CD4-positive, alpha-beta memory T cell (primary cell): Measurements from ENCODE around the gene SVOPL. TPM values are rescaled to one million over a fixed set of nuclear protein-coding genes. Genes with fewer than 3 reads are reported as not detected.

ENCODE experiments used
- CTCF ChIA-PET: fragments of 350-600 bp; sonication (Branson Sonifier 250); formaldehyde crosslinking; loops from one replicate; lab custom pipeline; 2021; ENCODE audit warnings: inconsistent platforms; ENCODE audit not compliant: partially characterized antibody; lab: Charles Lee
- POLR2A ChIA-PET: fragments of 350-600 bp; sonication (Branson Sonifier 250); formaldehyde crosslinking; loops from one replicate; lab custom pipeline; 2021; ENCODE audit not compliant: partially characterized antibody; lab: Charles Lee
- DNase-seq, 5 donors: peaks; one replicate each; pipeline versions ENCODE4 v3.0.0 to v3.0.0-alpha.2; 2020 to 2022; ENCODE audit warnings: mixed read lengths in 1 of 5
- H3K27ac ChIP-seq: one replicate; pipeline ENCODE4 v1.7.0; 2013; ENCODE audit warnings: low read depth, low read length
- H3K27me3 ChIP-seq: 2 replicates; pipeline ENCODE4 v1.7.0; 2013; ENCODE audit warnings: mild to moderate bottlenecking, low read length, moderate library complexity; ENCODE audit not compliant: insufficient read depth
- H3K36me3 ChIP-seq: 2 replicates; pipeline ENCODE4 v1.7.0; 2013; ENCODE audit warnings: mild to moderate bottlenecking, low read length, moderate library complexity; ENCODE audit not compliant: insufficient read depth
- H3K4me1 ChIP-seq: 2 replicates; pipeline ENCODE4 v1.7.0; 2013; ENCODE audit warnings: mild to moderate bottlenecking, low read length, moderate library complexity; ENCODE audit not compliant: insufficient read depth
- H3K4me3 ChIP-seq, 2 donors: one replicate each; pipeline ENCODE4 v1.7.0; 2013; ENCODE audit warnings: low read length in 2 of 2, mild to moderate bottlenecking in 1 of 2
- H3K9me3 ChIP-seq, 2 donors: one replicate each; pipeline ENCODE4 v1.7.0; 2013; ENCODE audit warnings: low read length in 2 of 2, control low read depth in 1 of 2; ENCODE audit not compliant: control insufficient read depth in 1 of 2
- H3K27ac Mint-ChIP-seq, 7 donors: one replicate each; pipeline ENCODE4 v1.8.0; 2020 to 2021; ENCODE audit warnings: mixed read lengths in 7 of 7, mild to moderate bottlenecking in 6 of 7, inconsistent platforms in 3 of 7, moderate library complexity in 3 of 7
- H3K27me3 Mint-ChIP-seq, 2 donors: one replicate each; pipeline ENCODE4 v1.8.0; 2020 to 2021; ENCODE audit warnings: mixed read lengths in 2 of 2
- H3K36me3 Mint-ChIP-seq, 2 donors: one replicate each; pipeline ENCODE4 v1.8.0; 2020 to 2021; ENCODE audit warnings: mixed read lengths in 2 of 2, inconsistent platforms in 1 of 2, mild to moderate bottlenecking in 1 of 2
- H3K4me1 Mint-ChIP-seq, 4 donors: one replicate each; pipeline ENCODE4 v1.8.0; 2020 to 2021; ENCODE audit warnings: mixed read lengths in 4 of 4, mild to moderate bottlenecking in 1 of 4
- H3K4me3 Mint-ChIP-seq, 8 donors: one replicate each; pipeline ENCODE4 v1.8.0; 2020 to 2021; ENCODE audit warnings: mixed read lengths in 8 of 8, mild to moderate bottlenecking in 7 of 8, moderate library complexity in 6 of 8, inconsistent platforms in 3 of 8
- H3K9me3 Mint-ChIP-seq, 8 donors: one replicate each; pipeline ENCODE4 v1.8.0; 2020 to 2021; ENCODE audit warnings: mixed read lengths in 8 of 8, mild to moderate bottlenecking in 5 of 8, inconsistent platforms in 3 of 8, moderate library complexity in 1 of 8
- intact Hi-C: fragments of 100-400 bp; cut with micrococcal nuclease; formaldehyde crosslinking; loops from one replicate; pipeline ENCODE4 v1.15.1; 2023
- polyA plus RNA-seq, 2 donors: library from polyadenylated mRNA; unstranded; fragments of 300-500 nt; fragmentation: Illumina TruSeq; gene quantifications; one replicate each; pipeline ENCODE4 v1.2.3, GENCODE V29; 2021
- total RNA-seq, 2 experiments: library from RNA; stranded (reverse); gene quantifications; one replicate each; pipeline ENCODE4 v1.2.3, GENCODE V29; 2021

The SVOPL gene
- total and polyA plus RNA-seq, 4 experiments from 2014 or later = not detected

GRCh38 chr7:138608275-138608674, 92.9 kb downstream of the SVOPL start:
- ChIA-PET CTCF (no interaction called here), POLR2A (no interaction called here)
- peaks cover 10 to 21% (median 14%) of the 10 kb centered on the region in 4 donors for H3K4me1 Mint-ChIP-seq
- Histone ChIP-seq H3K27ac (no peak overlapping the region), H3K4me1 (peaks cover 5% of the 10 kb centered on the region), H3K9me3 (no peaks in the 10 kb centered on the region), H3K27me3 (no peaks in the 10 kb centered on the region), H3K4me3 (no peak overlapping the region), H3K36me3 (no peaks in the 10 kb centered on the region)
- peak overlapping the region in 3 of 8 donors; percentile 1 to 17 (median 14) for H3K4me3 Mint-ChIP-seq
- intact Hi-C loops = no loop called here
- no peaks in the 10 kb centered on the region for H3K36me3 Mint-ChIP-seq
- H3K27me3 Mint-ChIP-seq = no peaks in the 10 kb centered on the region
- DNase-seq = no peak
- peaks cover 0 to under 1% (median 0%) of the 10 kb centered on the region in 8 donors for H3K9me3 Mint-ChIP-seq
- H3K27ac Mint-ChIP-seq = peak overlapping the region in 1 of 7 donors; percentile 74

GRCh38 chr7:138607216-138608126, 93.7 kb downstream of the SVOPL start:
- Histone ChIP-seq H3K36me3 (no peaks in the 10 kb centered on the region), H3K4me1 (peaks cover 5% of the 10 kb centered on the region), H3K27ac (no peak overlapping the region), H3K9me3 (no peaks in the 10 kb centered on the region), H3K27me3 (no peaks in the 10 kb centered on the region), H3K4me3 (no peak overlapping the region)
- H3K4me3 Mint-ChIP-seq = peak overlapping the region in 2 of 8 donors; percentile 8 to 18
- H3K4me1 Mint-ChIP-seq = peaks cover 10 to 21% (median 14%) of the 10 kb centered on the region in 4 donors
- intact Hi-C loops = no loop called here
- ChIA-PET CTCF (no interaction called here), POLR2A (no interaction called here)
- H3K36me3 Mint-ChIP-seq = no peaks in the 10 kb centered on the region
- no peaks in the 10 kb centered on the region for H3K27me3 Mint-ChIP-seq
- no peak for DNase-seq
- no peaks in the 10 kb centered on the region for H3K9me3 Mint-ChIP-seq
- peak overlapping the region in 2 of 7 donors; percentile 4 to 24 for H3K27ac Mint-ChIP-seq

GRCh38 chr7:138606236-138606635, 94.9 kb downstream of the SVOPL start:
- no peak overlapping the region for H3K4me3 Mint-ChIP-seq
- H3K4me1 Mint-ChIP-seq = peaks cover 10 to 21% (median 14%) of the 10 kb centered on the region in 4 donors
- H3K27ac ChIP-seq = no peak overlapping the region
- H3K36me3 Mint-ChIP-seq = no peaks in the 10 kb centered on the region
- peaks cover 5% of the 10 kb centered on the region for H3K4me1 ChIP-seq
- H3K36me3 ChIP-seq = no peaks in the 10 kb centered on the region
- H3K27ac Mint-ChIP-seq = no peak overlapping the region
- peaks cover 0 to under 1% of the 10 kb centered on the region in 2 donors for H3K27me3 Mint-ChIP-seq
- CTCF ChIA-PET = no interaction called here
- intact Hi-C loops = no loop called here
- H3K9me3 ChIP-seq = no peaks in the 10 kb centered on the region
- H3K27me3 ChIP-seq = no peaks in the 10 kb centered on the region
- H3K9me3 Mint-ChIP-seq = no peaks in the 10 kb centered on the region
- no peak overlapping the region for H3K4me3 ChIP-seq
- POLR2A ChIA-PET = no interaction called here
- no peak for DNase-seq

GRCh38 chr7:138603549-138604318, 97.4 kb downstream of the SVOPL start:
- intact Hi-C loops = no loop called here
- Histone ChIP-seq H3K9me3 (no peaks in the 10 kb centered on the region), H3K36me3 (no peaks in the 10 kb centered on the region), H3K4me3 (no peak overlapping the region), H3K4me1 (peaks cover 5% of the 10 kb centered on the region), H3K27me3 (no peaks in the 10 kb centered on the region), H3K27ac (no peak overlapping the region)
- Mint-ChIP-seq H3K4me3 (no peak overlapping the region), H3K27ac (no peak overlapping the region), H3K9me3 (no peaks in the 10 kb centered on the region), H3K27me3 (peaks cover 2 to 5% of the 10 kb centered on the region in 2 donors), H3K4me1 (peaks cover 10 to 17% (median 14%) of the 10 kb centered on the region in 4 donors), H3K36me3 (no peaks in the 10 kb centered on the region)
- CTCF ChIA-PET = no interaction called here
- POLR2A ChIA-PET = no interaction called here
- no peak for DNase-seq

- no peak overlapping the region for H3K27ac ChIP-seq
- Mint-ChIP-seq H3K9me3 (no peaks in the 10 kb centered on the region), H3K36me3 (no peaks in the 10 kb centered on the region), H3K4me1 (peaks cover 4 to 7% (median 6%) of the 10 kb centered on the region in 4 donors), H3K27ac (no peak overlapping the region), H3K4me3 (no peak overlapping the region), H3K27me3 (peaks cover 4 to 5% of the 10 kb centered on the region in 2 donors)
- no peaks in the 10 kb centered on the region for H3K36me3 ChIP-seq
- H3K4me1 ChIP-seq = no peaks in the 10 kb centered on the region
- H3K9me3 ChIP-seq = no peaks in the 10 kb centered on the region
- H3K27me3 ChIP-seq = no peaks in the 10 kb centered on the region
- intact Hi-C loops = no loop called here
- no peak overlapping the region for H3K4me3 ChIP-seq
- CTCF ChIA-PET = no interaction called here
- POLR2A ChIA-PET = interaction anchor here (1.1 kb wide), 1 partner anchor 23 kb away, joined by 4 read pairs; no protein-coding TSS in a partner anchor
- no peak for DNase-seq
These were observed 98.7 kb downstream of the SVOPL start for GRCh38 chr7:138602451-138602850.

- intact Hi-C loops = no loop called here
- Histone ChIP-seq H3K4me1 (no peaks in the 10 kb centered on the region), H3K9me3 (no peaks in the 10 kb centered on the region), H3K36me3 (no peaks in the 10 kb centered on the region), H3K27me3 (no peaks in the 10 kb centered on the region), H3K4me3 (no peak overlapping the region), H3K27ac (no peak overlapping the region)
- Mint-ChIP-seq H3K36me3 (no peaks in the 10 kb centered on the region), H3K27me3 (peaks cover 2% of the 10 kb centered on the region in 2 donors), H3K4me3 (no peak overlapping the region), H3K27ac (no peak overlapping the region), H3K4me1 (no peaks in the 10 kb centered on the region), H3K9me3 (no peaks in the 10 kb centered on the region)
- POLR2A ChIA-PET = no interaction called here
- DNase-seq = no peak
- CTCF ChIA-PET = no interaction called here
These were observed 105.7 kb downstream of the SVOPL start for GRCh38 chr7:138595454-138595853.

- H3K36me3 Mint-ChIP-seq = peaks cover 16 to 21% of the 10 kb centered on the region in 2 donors
- no peaks in the 10 kb centered on the region for H3K27me3 Mint-ChIP-seq
- Histone ChIP-seq H3K27me3 (no peaks in the 10 kb centered on the region), H3K4me1 (no peaks in the 10 kb centered on the region), H3K4me3 (no peak overlapping the region), H3K9me3 (no peaks in the 10 kb centered on the region), H3K36me3 (peaks cover 6% of the 10 kb centered on the region), H3K27ac (no peak overlapping the region)
- H3K4me3 Mint-ChIP-seq = no peak overlapping the region
- no peak overlapping the region for H3K27ac Mint-ChIP-seq
- no peaks in the 10 kb centered on the region for H3K4me1 Mint-ChIP-seq
- CTCF ChIA-PET = no interaction called here
- POLR2A ChIA-PET = no interaction called here
- H3K9me3 Mint-ChIP-seq = no peaks in the 10 kb centered on the region
- DNase-seq = no peak
- intact Hi-C loops = no loop called here
These were observed 111.0 kb downstream of the SVOPL start for GRCh38 chr7:138590154-138590553.
